ENCODE measurements around the gene GRPEL1. TPM values are rescaled to one million over a fixed set of nuclear protein-coding genes. Genes with fewer than 3 reads are reported as not detected.

The GRPEL1 gene
- total RNA-seq, 2 donors from 2014 or later: 26.7 to 40.1 TPM

DNA sequence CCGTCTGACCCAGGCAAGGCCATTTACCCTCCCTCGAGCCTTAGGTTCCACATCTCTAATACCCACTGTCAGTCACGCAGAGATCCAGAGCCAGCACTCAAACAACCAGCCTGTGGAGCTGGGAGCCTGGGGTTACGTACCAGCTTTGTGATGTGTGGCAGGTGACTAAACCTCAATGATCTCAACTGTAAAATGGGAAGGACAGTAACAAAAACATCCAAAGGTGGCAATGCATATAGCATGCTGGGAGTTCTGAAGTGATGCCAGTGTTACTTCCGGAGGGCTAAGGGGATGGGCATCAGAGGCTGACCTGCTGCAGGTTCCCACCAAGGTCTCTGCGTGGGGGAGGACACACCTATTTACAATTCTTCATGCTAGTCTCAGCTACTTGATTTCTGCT lies 6.0 kb downstream of the GRPEL1 start:
- Histone ChIP-seq H3K36me3 (peaks cover 53% of the 10 kb centered on the region), H3K27me3 (replicated peaks; ENCODE audit: insufficient read depth) (no peaks in the 10 kb centered on the region), H3K4me1 (ENCODE audit: control insufficient read depth in 1 of 2, low read depth in 2 of 2) (peaks cover 8 to 10% of the 10 kb centered on the region in 2 donors), H3K27ac (no peak overlapping the region), H3K9me3 (no peaks in the 10 kb centered on the region), H3K4me3 (no peak overlapping the region)
- no peak for DNase-seq (ENCODE audit: low spot score)
- no peak for TF ChIP-seq CTCF (IDR thresholded peaks at IDR 0.05)
- ATAC-seq (ENCODE audit: insufficient number of reproducible peaks, low FRiP score, low read depth): no peak

GRCh38 chr4:7060346-7061150 lies 7.3 kb downstream of the GRPEL1 start:
- TF ChIP-seq CTCF (IDR thresholded peaks at IDR 0.05): no peak
- DNase-seq (ENCODE audit: low spot score) (no peak), ATAC-seq (ENCODE audit: insufficient number of reproducible peaks, low FRiP score, low read depth) (no peak)
- Histone ChIP-seq H3K9me3 (no peaks in the 10 kb centered on the region), H3K27me3 (replicated peaks; ENCODE audit: insufficient read depth) (no peaks in the 10 kb centered on the region), H3K4me1 (ENCODE audit: control insufficient read depth in 1 of 2, low read depth in 2 of 2) (no peaks in the 10 kb centered on the region), H3K4me3 (no peak overlapping the region), H3K27ac (no peak overlapping the region), H3K36me3 (peaks cover 64% of the 10 kb centered on the region)

- no peak for ATAC-seq (ENCODE audit: insufficient number of reproducible peaks, low FRiP score, low read depth)
- Histone ChIP-seq H3K9me3 (no peaks in the 10 kb centered on the region), H3K27me3 (replicated peaks; ENCODE audit: insufficient read depth) (no peaks in the 10 kb centered on the region), H3K4me1 (ENCODE audit: control insufficient read depth in 1 of 2, low read depth in 2 of 2) (no peaks in the 10 kb centered on the region), H3K27ac (no peak overlapping the region), H3K4me3 (no peak overlapping the region), H3K36me3 (peaks cover 69% of the 10 kb centered on the region)
- DNase-seq (ENCODE audit: low spot score): no peak
- TF ChIP-seq CTCF (IDR thresholded peaks at IDR 0.05): no peak
Measured at GRCh38 chr4:7059662-7060061, 8.2 kb downstream of the GRPEL1 start.

DNA sequence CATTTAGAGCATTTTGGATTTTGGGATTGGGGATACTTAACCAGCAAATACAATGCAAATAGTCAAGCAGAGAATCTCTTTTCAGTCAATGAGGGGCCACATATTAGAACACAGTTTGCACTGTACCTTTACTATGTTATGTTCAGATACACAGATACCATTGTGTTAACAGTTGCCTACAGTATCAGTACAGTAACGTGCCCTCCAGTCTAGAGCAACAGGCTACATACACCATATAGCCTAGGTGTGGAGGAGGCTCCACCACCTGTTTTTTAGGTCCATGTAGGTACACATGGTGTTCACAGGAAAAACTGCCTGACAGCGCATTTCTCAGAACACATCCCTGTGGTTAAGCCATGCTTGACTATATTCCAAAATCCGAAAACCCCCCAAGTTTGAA lies 9.1 kb downstream of the GRPEL1 start:
- no peak overlapping the region for H3K27ac ChIP-seq
- H3K4me1 ChIP-seq (ENCODE audit: control insufficient read depth in 1 of 2, low read depth in 2 of 2): no peaks in the 10 kb centered on the region
- TF ChIP-seq CTCF (IDR thresholded peaks at IDR 0.05): no peak
- no peak for DNase-seq (ENCODE audit: low spot score)
- H3K27me3 ChIP-seq (replicated peaks; ENCODE audit: insufficient read depth): no peaks in the 10 kb centered on the region
- H3K9me3 ChIP-seq: no peaks in the 10 kb centered on the region
- H3K4me3 ChIP-seq: no peak overlapping the region
- ATAC-seq (ENCODE audit: insufficient number of reproducible peaks, low FRiP score, low read depth): no peak
- peaks cover 76% of the 10 kb centered on the region for H3K36me3 ChIP-seq

- Histone ChIP-seq H3K36me3 (peaks cover 56% of the 10 kb centered on the region), H3K4me1 (ENCODE audit: control insufficient read depth in 1 of 2, low read depth in 2 of 2) (peaks cover 0 to 14% of the 10 kb centered on the region in 2 donors), H3K4me3 (no peak overlapping the region), H3K9me3 (no peaks in the 10 kb centered on the region), H3K27me3 (replicated peaks; ENCODE audit: insufficient read depth) (no peaks in the 10 kb centered on the region), H3K27ac (no peak overlapping the region)
- TF ChIP-seq CTCF (IDR thresholded peaks at IDR 0.05): no peak
- DNase-seq (ENCODE audit: low spot score) (no peak), ATAC-seq (ENCODE audit: insufficient number of reproducible peaks, low FRiP score, low read depth) (no peak)
Measured at GRCh38 chr4:7055990-7056325, 11.9 kb downstream of the GRPEL1 start.
